Upper lobe of left lung (tissue), 4 donors: ENCODE measurements around the gene COTL1.

Experiments
- POLR2AphosphoS5 ChIP-seq, 2 donors: sonication (generic); formaldehyde crosslinking; IDR thresholded peaks; one replicate each; pipeline ENCODE4 v1.5.1; 2017; ENCODE audit warnings: antibody characterized with exemption in 2 of 2
- TF ChIP-seq, protein P1 (sequence below), 6 experiments: fragments of 450-650 bp in 4 of 6; fragments of 200-600 bp in 2 of 6; sonication (generic) in 2 of 6; IDR thresholded peaks; one replicate each; pipeline ENCODE4 v1.5.1; 2016 to 2019; ENCODE audit warnings: antibody characterized with exemption in 6 of 6

DNA sequence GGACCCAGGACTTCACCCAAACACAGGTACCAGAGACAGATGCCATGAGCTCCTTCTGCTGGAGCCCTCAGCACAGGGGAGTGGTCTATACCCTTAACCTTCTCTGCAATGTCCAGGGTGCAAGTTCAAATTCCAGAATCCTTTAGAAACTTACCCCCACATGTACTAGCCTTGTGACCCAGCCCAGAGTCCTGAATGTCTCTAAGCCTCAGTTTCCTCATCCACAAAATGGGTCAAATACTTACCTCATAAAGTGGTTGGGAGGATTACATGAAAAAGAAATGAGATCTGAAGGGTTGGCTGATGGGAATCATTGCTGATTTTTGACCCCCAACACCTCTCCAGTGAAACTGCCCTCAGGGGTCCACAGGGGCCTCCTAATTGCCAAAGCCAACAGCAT, 21.7 kb downstream of the COTL1 start:
- TF ChIP-seq, protein P1, sequence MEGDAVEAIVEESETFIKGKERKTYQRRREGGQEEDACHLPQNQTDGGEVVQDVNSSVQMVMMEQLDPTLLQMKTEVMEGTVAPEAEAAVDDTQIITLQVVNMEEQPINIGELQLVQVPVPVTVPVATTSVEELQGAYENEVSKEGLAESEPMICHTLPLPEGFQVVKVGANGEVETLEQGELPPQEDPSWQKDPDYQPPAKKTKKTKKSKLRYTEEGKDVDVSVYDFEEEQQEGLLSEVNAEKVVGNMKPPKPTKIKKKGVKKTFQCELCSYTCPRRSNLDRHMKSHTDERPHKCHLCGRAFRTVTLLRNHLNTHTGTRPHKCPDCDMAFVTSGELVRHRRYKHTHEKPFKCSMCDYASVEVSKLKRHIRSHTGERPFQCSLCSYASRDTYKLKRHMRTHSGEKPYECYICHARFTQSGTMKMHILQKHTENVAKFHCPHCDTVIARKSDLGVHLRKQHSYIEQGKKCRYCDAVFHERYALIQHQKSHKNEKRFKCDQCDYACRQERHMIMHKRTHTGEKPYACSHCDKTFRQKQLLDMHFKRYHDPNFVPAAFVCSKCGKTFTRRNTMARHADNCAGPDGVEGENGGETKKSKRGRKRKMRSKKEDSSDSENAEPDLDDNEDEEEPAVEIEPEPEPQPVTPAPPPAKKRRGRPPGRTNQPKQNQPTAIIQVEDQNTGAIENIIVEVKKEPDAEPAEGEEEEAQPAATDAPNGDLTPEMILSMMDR (IDR thresholded peaks at IDR 0.05) = no peak
- no peak for TF ChIP-seq POLR2AphosphoS5 (IDR thresholded peaks at IDR 0.05)
